Measurements from ENCODE around the gene PDP2. TPM values are rescaled to one million over a fixed set of nuclear protein-coding genes. Genes with fewer than 3 reads are reported as not detected.

The PDP2 gene
- total and polyA plus RNA-seq, 11 donors: 1.1 to 7.5 (median 3.5) TPM

- TF ChIP-seq, protein P1, sequence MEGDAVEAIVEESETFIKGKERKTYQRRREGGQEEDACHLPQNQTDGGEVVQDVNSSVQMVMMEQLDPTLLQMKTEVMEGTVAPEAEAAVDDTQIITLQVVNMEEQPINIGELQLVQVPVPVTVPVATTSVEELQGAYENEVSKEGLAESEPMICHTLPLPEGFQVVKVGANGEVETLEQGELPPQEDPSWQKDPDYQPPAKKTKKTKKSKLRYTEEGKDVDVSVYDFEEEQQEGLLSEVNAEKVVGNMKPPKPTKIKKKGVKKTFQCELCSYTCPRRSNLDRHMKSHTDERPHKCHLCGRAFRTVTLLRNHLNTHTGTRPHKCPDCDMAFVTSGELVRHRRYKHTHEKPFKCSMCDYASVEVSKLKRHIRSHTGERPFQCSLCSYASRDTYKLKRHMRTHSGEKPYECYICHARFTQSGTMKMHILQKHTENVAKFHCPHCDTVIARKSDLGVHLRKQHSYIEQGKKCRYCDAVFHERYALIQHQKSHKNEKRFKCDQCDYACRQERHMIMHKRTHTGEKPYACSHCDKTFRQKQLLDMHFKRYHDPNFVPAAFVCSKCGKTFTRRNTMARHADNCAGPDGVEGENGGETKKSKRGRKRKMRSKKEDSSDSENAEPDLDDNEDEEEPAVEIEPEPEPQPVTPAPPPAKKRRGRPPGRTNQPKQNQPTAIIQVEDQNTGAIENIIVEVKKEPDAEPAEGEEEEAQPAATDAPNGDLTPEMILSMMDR (IDR thresholded peaks at IDR 0.05): no peak
- TF ChIP-seq POLR2A (IDR thresholded peaks at IDR 0.05): no peak
- no peaks in the 10 kb centered on the region for H3K9me3 ChIP-seq
- no peak overlapping the region for H3K4me3 ChIP-seq
- intact Hi-C loops (cut with DNase I): no loop called here
- H3K4me1 ChIP-seq: peaks cover 0 to 8% (median 0%) of the 10 kb centered on the region in 12 donors
- 70 to 80% (median 78%) methylated on average over 6 of the region's 6 CpGs for WGBS, 4 donors
- no peak overlapping the region for H3K27ac ChIP-seq
- H3K36me3 ChIP-seq: no peaks in the 10 kb centered on the region
- DNase-seq (no peak), ATAC-seq (no peak)
- no peaks in the 10 kb centered on the region for H3K27me3 ChIP-seq
Measured at GRCh38 chr16:66857437-66857836, 22.9 kb upstream of the PDP2 start.

- ATAC-seq (peak; percentile 78 to 97 (median 90)), DNase-seq (peak; percentile 50 to 90 (median 86))
- no peak overlapping the region for H3K4me3 ChIP-seq
- H3K9me3 ChIP-seq: no peaks in the 10 kb centered on the region
- H3K27ac ChIP-seq: no peak overlapping the region
- no peaks in the 10 kb centered on the region for H3K36me3 ChIP-seq
- WGBS, 4 donors: 27 to 47% (median 43%) methylated on average over 3 to 4 of the region's 4 CpGs
- no peaks in the 10 kb centered on the region for H3K27me3 ChIP-seq
- TF ChIP-seq, protein P1 (IDR thresholded peaks at IDR 0.05): no peak
- no peak for TF ChIP-seq POLR2A (IDR thresholded peaks at IDR 0.05)
- intact Hi-C loops (cut with DNase I): no loop called here
- H3K4me1 ChIP-seq: peaks cover 0 to 8% (median 0%) of the 10 kb centered on the region in 12 donors
Measured at GRCh38 chr16:66858740-66859396, 21.4 kb upstream of the PDP2 start.

GRCh38 chr16:66859397-66860068 lies 20.8 kb upstream of the PDP2 start:
- 70 to 86% (median 81%) methylated on average over 3 of the region's 3 CpGs for WGBS, 4 donors
- DNase-seq (no peak), ATAC-seq (peak in 1 of 4 donors; percentile 14)
- intact Hi-C loops (cut with DNase I): loop anchor here in 6 of 10 donors (5.0 to 10.0 kb wide), 5 partner anchors 115 to 455 kb away; partner anchors contain the start of gene CMTM3 (in 1 of the 6)
- TF ChIP-seq, protein P1 (IDR thresholded peaks at IDR 0.05): no peak
- no peaks in the 10 kb centered on the region for H3K27me3 ChIP-seq
- peaks cover 0 to 8% (median 0%) of the 10 kb centered on the region in 12 donors for H3K4me1 ChIP-seq
- no peaks in the 10 kb centered on the region for H3K9me3 ChIP-seq
- no peak overlapping the region for H3K4me3 ChIP-seq
- no peaks in the 10 kb centered on the region for H3K36me3 ChIP-seq
- no peak overlapping the region for H3K27ac ChIP-seq

DNA sequence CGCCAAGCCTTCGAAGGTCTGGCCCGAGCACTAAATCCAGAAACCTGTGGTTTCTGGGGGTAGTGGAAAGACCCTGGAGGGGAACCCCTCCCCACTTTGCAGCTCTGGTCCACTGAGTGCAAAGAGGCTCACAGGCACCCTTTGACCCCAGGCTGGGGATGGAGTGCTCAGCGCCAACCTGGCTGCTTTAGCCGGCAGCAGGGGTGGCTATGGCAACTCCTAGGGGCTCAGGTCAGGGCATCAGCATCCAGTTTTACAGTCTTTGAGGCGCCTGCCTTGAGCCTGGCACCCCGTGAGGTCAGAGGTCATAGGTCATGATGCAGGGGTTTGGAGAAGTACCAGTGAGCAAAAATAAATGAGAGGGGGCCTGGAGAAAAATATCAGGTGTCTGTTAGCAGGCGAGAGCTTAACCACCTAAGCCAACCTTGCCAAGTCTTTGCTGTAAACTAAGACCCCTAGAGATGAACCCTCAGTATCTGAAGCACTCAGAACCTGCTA lies 18.2 kb upstream of the PDP2 start:
- DNase-seq: no peak
- no peaks in the 10 kb centered on the region for H3K9me3 ChIP-seq
- H3K27me3 ChIP-seq: no peaks in the 10 kb centered on the region
- no peak for ATAC-seq
- H3K36me3 ChIP-seq: no peaks in the 10 kb centered on the region
- TF ChIP-seq, protein P1 (IDR thresholded peaks at IDR 0.05): no peak
- no peak for TF ChIP-seq POLR2A (IDR thresholded peaks at IDR 0.05)
- peaks cover 0 to 8% (median 0%) of the 10 kb centered on the region in 12 donors for H3K4me1 ChIP-seq
- 83 to 93% (median 91%) methylated on average over 7 to 8 of the region's 8 CpGs for WGBS, 4 donors
- H3K27ac ChIP-seq: no peak overlapping the region
- intact Hi-C loops (cut with DNase I): loop anchor here in 6 of 10 donors (5.0 to 10.0 kb wide), 5 partner anchors 117 to 457 kb away; partner anchors contain the start of gene CMTM3 (in 1 of the 6)
- H3K4me3 ChIP-seq: no peak overlapping the region
